ENCODE results near the gene NOP10. TPM values are rescaled to one million over a fixed set of nuclear protein-coding genes. Genes with fewer than 3 reads are reported as not detected.

The NOP10 gene
- total RNA-seq, 1 experiment from 2014 or later = 162 TPM

GRCh38 chr15:34314491-34315490, 28.1 kb downstream of the NOP10 start:
- Histone ChIP-seq H3K79me2 (ENCODE audit: low read depth) (peaks cover 13% of the 10 kb centered on the region; the same call in 1 of the 2 replicates), H4K20me1 (ENCODE audit: insufficient read depth) (no peaks in the 10 kb centered on the region), H3K4me3 (no peak overlapping the region), H3K9me2 (ENCODE audit: insufficient read depth) (no peaks in the 10 kb centered on the region), H3F3A (ENCODE audit: insufficient read depth, low read depth) (no peaks in the 10 kb centered on the region), H3K27me3 (ENCODE audit: insufficient read depth, low read depth) (no peaks in the 10 kb centered on the region), H3K9me3 (ENCODE audit: insufficient read depth, low read depth) (no peaks in the 10 kb centered on the region), H3K4me2 (no peak overlapping the region), H2AFZ (no peak overlapping the region), H3K27ac (no peak overlapping the region), H3K4me1 (replicated peaks; ENCODE audit: insufficient read depth) (0 out of 2 replicates have a peak, but pooled peaks cover 20% of the 10 kb centered on the region), H3K36me3 (ENCODE audit: low read depth) (no peaks in the 10 kb centered on the region)
- ChIA-PET CTCF (no interaction called here), POLR2A (ENCODE audit: unreplicated experiment) (no interaction called here)
- BruUV-seq (replicated peaks) = no TSS peak
- intact Hi-C loops (cut with micrococcal nuclease; ENCODE audit: unreplicated experiment) = loop anchor here (5.0 kb wide), 1 partner anchor 77 kb away; no protein-coding TSS in a partner anchor
- DNase-seq = no peak
- TF ChIP-seq EZH2 (IDR thresholded peaks at IDR 0.05; ENCODE audit: low read depth) (no peak), CTCF (conservative IDR thresholded peaks at IDR 0.05) (no peak)

- Histone ChIP-seq H3K27me3 (ENCODE audit: insufficient read depth, low read depth) (no peaks in the 10 kb centered on the region), H3K9me3 (ENCODE audit: insufficient read depth, low read depth) (no peaks in the 10 kb centered on the region), H3K4me1 (replicated peaks; ENCODE audit: insufficient read depth) (0 out of 2 replicates have a peak, but pooled peaks cover 6% of the 10 kb centered on the region), H3K36me3 (ENCODE audit: low read depth) (no peaks in the 10 kb centered on the region), H3K9me2 (ENCODE audit: insufficient read depth) (no peaks in the 10 kb centered on the region), H3K4me2 (no peak overlapping the region), H3K4me3 (no peak overlapping the region), H3F3A (ENCODE audit: insufficient read depth, low read depth) (no peaks in the 10 kb centered on the region), H2AFZ (no peak overlapping the region), H4K20me1 (ENCODE audit: insufficient read depth) (no peaks in the 10 kb centered on the region), H3K27ac (no peak overlapping the region), H3K79me2 (ENCODE audit: low read depth) (peaks cover 4% of the 10 kb centered on the region; the same call in 1 of the 2 replicates)
- DNase-seq = no peak
- CTCF ChIA-PET = no interaction called here
- no TSS peak for BruUV-seq (replicated peaks)
- intact Hi-C loops (cut with micrococcal nuclease; ENCODE audit: unreplicated experiment) = no loop called here
- TF ChIP-seq CTCF (conservative IDR thresholded peaks at IDR 0.05) = no peak
- TF ChIP-seq EZH2 (IDR thresholded peaks at IDR 0.05; ENCODE audit: low read depth) = no peak
- POLR2A ChIA-PET (ENCODE audit: unreplicated experiment) = no interaction called here
These were observed 31.4 kb downstream of the NOP10 start for GRCh38 chr15:34311563-34311962.

- peaks cover 8% of the 10 kb centered on the region; the same call in 1 of the 2 replicates for H3K4me1 ChIP-seq (replicated peaks; ENCODE audit: insufficient read depth)
- no TSS peak for BruUV-seq (replicated peaks)
- no peak overlapping the region for H3K4me2 ChIP-seq
- no peaks in the 10 kb centered on the region for H3K79me2 ChIP-seq (ENCODE audit: low read depth)
- no peaks in the 10 kb centered on the region; the same call in 1 of the 2 replicates for H3K9me3 ChIP-seq (ENCODE audit: insufficient read depth, low read depth)
- no peaks in the 10 kb centered on the region for H4K20me1 ChIP-seq (ENCODE audit: insufficient read depth)
- no peak for DNase-seq
- no peak overlapping the region for H3K4me3 ChIP-seq
- no peaks in the 10 kb centered on the region for H3K36me3 ChIP-seq (ENCODE audit: low read depth)
- no peak for TF ChIP-seq EZH2 (IDR thresholded peaks at IDR 0.05; ENCODE audit: low read depth)
- TF ChIP-seq CTCF (conservative IDR thresholded peaks at IDR 0.05) = no peak
- no peaks in the 10 kb centered on the region for H3K9me2 ChIP-seq (ENCODE audit: insufficient read depth)
- no peak overlapping the region for H2AFZ ChIP-seq
- H3K27ac ChIP-seq = no peak overlapping the region
- ChIA-PET POLR2A (ENCODE audit: unreplicated experiment) (interaction anchor here (0.6 kb wide), 1 partner anchor 75 kb away, joined by 3 read pairs; no protein-coding TSS in a partner anchor), CTCF (interaction anchor here (0.5 kb wide), 1 partner anchor 63 kb away, joined by 3 read pairs; no protein-coding TSS in a partner anchor)
- no peaks in the 10 kb centered on the region for H3K27me3 ChIP-seq (ENCODE audit: insufficient read depth, low read depth)
- intact Hi-C loops (cut with micrococcal nuclease; ENCODE audit: unreplicated experiment) = no loop called here
- no peaks in the 10 kb centered on the region for H3F3A ChIP-seq (ENCODE audit: insufficient read depth, low read depth)
These were observed 38.3 kb downstream of the NOP10 start for GRCh38 chr15:34304613-34305012.

Data from PC-9 (cell line).